ENCODE measurements around the gene MYADML2.

MYADML2 gene

DNA sequence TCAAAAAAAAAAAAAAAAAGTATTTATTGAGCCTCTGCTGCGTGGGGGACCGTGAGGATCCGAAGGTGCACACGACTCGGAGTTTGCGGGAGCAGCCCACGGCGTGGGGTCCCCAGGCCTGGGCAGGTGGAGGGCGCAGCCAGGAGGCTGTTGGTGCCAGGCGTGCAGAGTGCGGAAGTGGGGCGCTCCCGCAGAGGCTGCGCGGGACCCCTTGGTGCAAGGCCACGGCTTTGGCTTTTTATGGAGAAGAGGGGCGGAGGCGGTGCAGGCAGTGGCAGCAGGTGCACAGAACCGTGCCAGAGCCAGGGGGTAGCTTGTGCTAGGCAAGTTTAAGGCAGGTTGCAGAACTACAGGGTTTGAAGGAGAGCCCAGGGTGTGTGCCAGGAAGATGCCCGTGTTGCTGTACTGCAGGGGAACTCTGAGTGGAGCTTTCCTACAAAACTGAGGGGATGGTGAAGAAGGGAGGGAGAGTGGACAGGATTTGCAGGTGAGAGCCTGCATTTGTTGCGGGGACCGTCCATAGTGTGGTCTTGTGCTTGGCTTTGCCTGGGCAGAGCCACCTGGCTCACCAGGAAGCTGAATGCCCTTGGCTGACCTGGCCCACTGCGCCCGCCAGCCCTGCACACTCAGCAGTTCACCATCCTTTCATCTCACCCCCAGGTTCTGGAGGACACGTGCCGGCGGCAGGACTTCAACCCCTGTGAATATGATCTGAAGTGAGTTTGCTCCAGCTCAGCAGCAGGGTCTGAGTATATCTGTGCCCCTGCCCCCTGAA is 31.7 kb upstream of the MYADML2 start:
- no peak for DNase-seq (ENCODE audit: low read depth in 2 of 2)

DNA sequence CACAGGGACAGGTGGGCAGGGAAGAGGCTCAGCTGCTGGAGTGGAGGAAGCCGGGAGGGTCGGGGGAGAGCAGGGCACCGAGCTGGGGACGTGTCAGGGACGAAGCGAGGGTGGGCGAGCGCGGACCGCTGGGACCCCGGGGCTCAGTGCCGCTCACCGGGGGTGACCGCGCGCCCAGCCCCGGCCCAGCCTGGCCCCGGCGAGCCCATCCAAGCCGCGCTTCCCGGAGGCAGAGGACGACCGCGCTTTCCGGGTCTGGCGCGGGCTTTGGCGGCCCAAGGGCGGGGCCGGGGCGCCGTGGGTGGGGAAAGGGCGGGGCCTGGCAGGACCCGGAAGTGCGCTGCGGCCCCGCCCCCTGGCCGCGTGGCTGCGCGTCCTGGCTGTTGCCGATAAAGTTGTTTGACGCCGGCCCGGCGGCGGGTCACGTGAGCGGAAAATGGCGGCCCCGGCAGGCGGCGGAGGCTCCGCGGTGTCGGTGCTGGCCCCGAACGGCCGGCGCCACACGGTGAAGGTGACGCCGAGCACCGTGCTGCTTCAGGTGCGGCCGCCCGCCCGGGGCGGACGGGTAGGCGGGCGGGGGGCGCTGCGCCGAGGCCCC is 30.3 kb upstream of the MYADML2 start, which contains the start of gene ASPSCR1:
TSS of gene ASPSCR1 (plus strand) at position 419 of the 598 bp plus-strand sequence. CDS start at position 437, 18 bp downstream.
- peak; percentile 79 to 81 for DNase-seq (ENCODE audit: low read depth in 2 of 2)

DNA sequence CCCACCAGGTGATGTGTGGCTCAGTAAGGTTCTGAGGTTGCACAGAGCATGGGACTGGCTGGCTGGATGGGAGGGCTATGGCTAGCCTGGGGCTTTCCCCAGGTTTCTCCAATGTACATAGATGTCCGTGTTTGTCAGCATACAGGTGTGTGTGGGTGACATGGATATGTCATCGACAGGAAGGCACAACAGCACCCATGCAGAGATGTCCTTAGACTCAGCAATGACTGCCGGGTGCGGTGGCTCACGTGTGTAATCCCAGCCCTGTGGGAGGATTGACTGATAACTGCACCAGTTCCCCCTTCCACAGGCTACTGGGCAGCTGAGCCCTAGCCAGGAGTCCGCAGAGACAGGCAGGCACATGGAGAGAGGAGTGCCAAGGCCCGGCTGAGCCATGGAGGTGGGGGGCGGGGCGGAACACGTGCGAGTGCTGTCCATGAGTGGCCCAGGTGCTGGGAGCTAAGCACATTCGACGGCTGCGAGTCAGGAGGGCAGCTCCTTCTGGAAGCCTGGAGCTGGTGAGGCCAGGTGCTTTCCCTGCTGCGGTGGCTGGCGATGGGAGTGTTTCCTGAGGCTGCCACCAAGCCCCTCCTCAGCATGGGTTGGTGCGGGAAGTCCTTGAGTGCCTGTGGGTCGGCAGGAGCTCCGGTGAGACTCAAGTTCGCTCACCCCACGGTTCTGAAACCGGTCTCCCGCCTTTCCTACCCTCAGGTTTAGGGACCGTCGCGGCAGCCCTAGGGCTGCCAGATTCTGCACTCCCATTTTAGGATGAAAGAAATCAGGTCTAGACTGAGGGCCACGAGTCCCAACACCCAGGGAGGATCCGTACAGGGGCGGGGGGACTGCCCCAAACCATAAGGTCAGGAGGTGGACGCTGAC is 29.5 kb upstream of the MYADML2 start:
- no peak for DNase-seq (ENCODE audit: low read depth in 2 of 2)

DNA sequence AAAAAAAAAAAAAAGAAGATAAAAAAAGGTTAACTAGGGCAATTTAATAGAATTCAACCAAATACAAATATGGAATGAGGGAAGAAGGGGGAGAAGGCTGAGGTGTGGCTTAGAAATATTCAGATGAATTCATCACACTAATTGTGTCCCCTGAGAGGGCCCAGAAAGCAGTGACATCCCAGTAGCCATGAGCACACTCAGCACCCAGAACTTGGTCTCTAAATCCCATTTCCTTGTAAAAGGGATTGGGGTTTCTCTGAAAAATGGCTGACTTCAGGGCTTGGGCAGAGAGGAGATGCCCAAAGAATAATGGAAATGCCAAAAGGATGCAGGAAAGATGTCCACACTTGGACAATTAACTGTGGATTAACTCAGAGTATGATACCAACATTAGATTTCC is 26.4 kb upstream of the MYADML2 start:
- no peak for DNase-seq (ENCODE audit: low read depth in 2 of 2)

DNA sequence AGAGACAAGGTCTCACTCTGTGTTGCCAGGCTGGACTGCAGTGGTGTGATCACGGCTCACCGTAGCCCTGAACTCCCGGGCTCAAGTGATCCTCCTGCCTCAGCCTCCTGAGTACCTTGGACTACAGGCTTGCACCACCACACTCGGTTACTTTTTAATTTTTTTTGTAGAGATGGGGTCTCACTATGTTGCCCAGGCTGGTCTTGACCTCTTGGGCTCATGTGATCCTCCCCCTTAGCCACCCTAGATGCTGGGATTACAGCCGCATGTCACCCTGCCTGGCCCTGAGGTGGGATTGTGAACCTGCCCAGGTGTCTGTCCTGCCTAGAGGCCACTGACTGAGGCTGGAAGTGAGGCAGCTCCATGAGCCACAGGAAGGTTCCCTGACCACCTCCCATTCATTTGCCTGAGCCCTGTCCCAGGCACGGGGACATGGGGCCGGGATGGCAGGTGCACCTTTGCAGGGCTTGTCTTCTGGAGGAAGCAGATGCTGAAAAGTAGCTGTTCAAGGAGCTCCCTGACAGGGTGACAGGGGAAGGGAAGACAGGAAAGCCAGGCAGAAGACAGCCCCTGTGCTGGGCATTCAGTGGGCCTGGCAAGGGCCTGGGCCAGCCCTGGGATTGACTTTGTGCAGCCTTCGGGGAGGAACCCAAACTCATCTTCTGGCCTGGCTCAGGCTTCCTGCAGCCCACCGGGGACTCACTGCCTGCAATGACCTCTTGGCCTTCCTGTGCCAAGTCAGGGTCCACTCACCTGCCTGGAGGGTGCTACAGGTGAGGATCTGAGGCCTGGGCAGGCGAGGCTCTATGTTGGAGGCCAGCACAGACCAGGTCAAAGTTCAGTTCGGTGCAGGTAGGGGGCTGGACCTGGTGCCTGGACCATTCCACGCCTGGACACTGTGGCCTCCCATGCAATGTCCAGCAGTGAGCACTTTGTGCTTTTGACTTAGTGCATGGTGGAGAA is 22.1 kb upstream of the MYADML2 start:
- no peak for DNase-seq (ENCODE audit: low read depth in 2 of 2)

DNA sequence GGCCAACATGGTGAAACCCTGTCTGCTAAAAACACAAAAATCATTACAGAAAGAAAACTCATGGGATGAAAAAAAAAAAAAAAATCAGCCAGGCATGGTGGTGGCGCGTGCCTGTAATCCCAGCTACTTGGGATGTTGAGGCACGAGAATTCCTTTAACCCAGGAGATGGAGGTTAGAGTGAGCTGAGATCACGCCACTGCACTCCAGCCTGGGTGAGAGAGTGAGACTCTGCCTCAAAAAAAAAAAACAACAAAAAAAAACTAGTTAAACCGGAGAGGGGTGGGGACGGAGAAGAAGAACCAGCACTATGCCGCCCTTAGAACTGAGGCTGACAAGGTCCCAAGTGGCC is 21.3 kb upstream of the MYADML2 start:
- DNase-seq (ENCODE audit: low read depth in 2 of 2), result no peak

DNA sequence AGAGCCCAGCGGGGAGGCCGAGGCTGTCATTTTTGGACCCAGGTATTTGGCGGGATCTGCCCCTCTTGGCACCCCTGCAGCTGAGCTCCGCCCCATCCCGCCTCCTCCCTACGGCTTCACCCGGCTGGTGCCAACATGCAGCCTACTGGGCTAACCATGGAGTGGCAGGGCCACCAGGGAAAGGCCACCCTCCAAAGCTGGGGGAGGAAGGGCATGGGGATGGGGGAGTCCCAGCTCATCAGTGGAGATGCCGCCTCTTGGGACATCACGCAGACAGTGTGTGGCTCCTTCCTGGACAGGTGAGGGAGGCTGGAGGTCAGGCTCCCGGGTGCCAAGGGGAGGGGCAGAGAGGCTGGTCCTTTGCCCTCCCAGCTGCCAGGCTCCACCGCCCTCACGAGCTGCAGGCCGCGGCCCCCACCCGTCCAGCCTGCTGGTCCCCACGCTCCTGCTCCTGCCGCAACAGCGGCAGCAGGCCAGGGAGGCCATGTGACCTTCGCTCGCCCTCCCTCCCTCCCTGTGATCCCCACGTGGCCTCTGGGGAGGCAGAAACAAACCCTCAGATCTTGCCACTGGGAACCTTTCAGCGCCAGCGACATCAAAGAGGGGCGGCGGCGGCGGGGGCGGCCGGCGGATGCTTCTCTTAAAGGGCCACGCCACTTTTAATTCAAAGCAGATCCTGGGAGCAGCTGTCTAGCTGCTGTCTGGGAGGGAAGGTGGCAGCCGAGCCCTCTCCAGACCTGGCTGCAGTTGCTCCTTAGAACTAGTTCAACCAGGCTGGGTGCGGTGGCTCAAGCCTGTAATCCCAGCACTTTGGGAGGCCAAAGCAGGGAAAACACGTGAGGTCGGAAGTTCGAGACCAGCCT is 20.7 kb upstream of the MYADML2 start:
- peak; percentile 79 for DNase-seq (ENCODE audit: low read depth in 2 of 2)

DNA sequence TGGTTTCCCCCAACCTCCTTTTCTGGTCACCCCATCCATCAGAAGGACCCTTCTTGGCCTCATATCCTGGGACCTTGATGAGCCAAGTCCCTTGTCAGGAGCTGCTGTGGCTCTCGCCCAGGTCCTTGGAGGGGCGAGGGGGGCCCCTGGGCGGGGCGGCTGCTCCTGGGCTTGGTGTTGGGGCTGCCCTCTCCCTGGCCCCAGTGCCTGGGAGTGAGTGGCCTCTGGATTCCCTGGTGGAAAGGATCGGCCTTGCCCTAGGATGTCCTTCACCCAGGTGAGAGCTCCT is 20.2 kb upstream of the MYADML2 start:
- no peak for DNase-seq (ENCODE audit: low read depth in 2 of 2)

DNA sequence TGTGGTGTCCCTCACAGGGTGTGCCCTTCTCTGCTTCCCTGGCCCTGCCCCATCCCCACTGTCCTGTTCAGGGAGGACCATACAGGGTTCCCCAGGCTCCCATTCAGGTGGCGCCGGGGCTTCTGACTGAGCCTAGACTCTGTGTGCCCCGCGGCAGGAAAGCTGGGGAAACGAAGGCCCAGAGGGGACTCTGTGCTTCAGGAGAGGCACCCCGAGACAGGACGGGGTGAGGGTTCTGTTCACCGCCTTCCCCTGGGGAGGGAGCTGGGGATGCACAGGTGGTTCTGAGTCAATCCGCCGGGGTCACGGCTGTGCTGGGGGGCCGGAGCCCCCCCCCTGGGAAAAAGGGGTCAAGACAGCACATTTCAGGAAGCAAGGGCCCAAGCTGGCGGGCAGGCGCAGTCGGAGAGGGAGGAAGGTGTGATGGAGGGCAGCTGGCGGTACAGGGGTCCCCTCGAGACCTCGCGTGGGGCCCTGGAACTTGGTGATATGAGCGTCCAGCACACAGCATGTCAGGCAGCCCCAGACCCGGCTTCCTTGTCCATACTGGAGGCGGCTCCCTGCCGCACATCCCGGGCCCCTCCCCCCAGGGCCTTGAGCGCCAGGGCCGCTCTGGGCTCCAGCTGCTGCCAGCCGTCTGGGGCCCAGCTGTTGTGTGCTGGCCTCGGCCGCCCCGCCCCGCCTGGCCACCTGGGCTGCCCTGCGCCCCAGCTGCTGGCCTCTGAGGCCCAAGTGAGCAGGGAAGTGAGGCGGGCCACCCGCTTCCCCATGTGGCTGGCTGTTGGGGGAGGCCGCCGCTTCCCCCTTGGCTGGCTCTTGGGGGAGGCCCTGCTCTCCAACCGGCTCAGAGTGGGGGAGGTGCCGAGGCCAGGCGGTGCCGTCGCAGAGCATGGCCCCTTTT is 19.6 kb upstream of the MYADML2 start:
- no peak for DNase-seq (ENCODE audit: low read depth in 2 of 2)

DNA sequence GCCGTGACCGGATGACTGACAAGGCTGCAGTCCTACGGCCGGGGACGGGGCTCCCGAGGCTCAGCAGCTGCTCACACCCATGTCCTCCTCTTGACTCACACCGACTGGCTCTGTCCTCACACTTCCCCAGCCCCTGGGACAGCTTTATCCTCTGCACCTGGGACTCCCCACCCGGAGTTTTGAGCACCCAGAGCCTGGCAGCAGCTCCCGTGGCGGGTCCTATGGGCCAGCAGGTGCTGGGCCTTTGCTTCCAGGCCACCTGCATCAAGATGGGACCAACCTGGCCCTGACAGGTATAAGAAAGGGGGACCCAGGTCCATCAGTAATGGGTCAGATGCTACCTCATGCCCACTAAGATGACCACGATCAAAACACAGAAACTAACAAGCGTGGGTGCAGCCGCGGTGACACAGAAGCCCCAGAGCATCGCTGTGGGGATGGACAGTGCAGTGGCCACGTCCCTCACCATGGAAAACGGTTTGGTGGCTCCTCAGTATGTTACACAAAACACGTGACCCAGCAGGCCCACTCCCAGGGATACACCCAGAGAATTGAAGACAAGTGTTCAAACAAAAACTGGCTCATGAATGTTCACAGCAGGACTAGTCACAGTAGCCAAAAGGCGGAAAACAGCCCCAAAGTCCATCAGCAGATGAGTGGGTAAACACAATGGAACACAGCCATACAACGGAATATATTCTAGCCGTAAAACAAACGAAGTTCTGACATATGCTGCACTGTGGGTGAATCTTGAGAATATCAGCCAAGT is 17.2 kb upstream of the MYADML2 start:
- no peak for DNase-seq (ENCODE audit: low read depth in 2 of 2)

DNA sequence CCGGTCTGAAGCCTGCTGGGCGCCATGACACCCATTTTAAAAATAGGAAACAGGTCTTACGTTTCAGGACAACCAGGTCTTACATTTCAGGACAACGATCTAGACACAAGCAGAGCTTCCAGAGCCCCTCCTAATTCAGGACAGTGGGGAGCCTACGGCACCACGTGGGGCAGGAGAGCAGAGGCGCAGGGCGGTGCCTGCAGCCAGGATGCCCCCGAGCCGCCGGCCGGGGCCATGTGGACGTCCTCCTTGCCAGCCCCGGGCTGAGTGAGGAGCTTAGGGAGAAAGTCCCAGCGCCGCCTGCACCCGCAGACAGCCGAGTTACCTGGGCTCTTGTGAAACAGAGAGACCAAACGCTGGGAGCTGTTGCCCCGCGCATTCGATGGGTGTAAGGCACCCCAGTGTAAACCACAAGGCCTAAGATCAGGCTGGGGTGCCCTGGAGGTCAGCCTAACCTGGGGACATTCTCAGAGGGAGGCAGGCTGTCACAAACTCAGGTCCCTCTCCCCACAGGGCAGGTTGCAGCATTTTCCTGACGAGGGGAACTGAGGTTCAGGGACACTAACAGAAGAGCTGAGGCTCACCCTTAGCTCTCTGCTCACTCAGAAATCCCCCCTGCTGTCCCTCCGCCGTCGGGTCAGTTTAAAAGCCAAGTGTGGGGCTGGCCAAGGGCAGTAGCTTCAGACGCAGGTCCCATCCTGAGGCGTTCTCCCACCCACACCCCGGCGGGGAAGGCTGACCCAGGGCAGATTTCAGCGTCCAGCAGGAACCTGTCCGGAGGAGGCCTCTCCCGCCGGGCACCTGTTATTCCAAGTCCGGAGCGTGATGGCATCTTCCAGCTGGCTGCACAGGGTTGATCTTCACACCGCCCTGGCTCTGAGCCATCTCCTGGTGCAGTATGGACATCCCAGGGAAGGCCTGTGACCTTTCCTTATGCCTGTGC is 15.7 kb upstream of the MYADML2 start:
- no peak for DNase-seq (ENCODE audit: low read depth in 2 of 2)

DNA sequence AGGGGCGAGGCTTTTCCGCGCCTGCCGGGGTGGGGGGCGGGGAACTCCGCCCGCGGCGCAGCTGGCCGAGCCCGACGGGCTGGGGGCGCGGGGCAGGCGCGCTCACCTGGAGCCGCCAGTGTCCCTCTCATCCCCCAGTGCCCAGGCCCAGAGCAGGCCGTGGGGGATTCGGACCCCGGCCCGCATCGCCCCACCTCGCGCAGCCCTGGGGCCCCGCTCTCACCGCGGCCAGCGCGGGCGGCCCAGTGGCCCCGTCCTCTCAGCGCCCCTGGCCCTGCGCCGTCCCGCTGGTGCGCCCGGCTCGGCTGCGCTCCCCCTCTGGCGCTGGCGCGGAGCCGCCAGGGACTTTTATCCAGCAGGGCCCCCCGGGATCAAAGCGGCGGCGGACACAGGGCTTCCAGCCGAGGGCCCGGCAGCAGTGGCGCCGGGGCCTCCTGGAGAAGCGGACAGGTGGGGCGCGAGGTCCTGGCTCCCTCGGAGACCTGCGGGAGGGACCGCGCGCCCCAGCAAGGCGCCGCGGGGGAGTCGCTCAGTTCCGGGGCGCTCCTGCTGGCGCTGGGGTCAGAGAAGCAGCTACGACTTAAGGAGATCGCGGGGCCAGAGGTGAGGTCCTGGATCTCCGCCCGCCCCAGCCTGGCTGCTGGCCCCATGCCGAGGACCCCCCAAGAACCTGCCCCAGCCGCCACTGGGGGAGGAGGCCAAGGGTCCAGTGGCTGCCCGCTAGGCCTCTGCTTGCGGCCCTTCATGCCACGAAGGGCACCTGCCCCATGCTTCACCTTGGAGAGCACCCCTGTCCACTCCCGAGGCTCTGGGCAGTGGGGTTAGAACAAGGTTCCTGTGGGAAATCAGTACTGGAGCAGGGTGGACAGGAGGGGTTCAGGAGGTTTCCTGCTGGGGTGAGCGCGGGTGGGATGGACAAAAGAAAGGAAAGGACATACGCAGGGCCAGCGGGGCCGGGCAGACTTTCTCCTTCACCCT is 14.8 kb upstream of the MYADML2 start:
- no peak for DNase-seq (ENCODE audit: low read depth in 2 of 2)

DNA sequence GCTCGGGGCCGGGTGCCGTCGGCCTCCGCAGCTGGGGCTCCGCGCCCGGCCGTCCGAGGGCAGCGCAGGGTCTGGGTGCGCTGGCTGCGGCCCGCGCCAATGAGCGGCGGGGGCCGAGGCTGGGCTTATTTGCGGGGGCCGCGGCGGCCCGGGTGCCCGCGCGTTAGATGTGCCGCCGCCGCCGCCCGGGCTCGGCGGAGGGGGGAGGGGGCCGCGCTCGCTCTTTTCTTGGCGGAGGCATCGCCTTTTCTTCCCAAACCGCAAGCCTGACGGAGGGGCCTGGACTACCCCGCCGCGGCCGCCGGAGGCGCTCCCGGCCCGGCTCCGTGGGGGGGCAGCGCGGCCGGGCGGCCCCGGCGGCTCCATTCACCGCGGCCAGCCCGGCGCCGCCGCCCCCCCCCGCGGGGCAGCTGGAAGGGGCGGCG is 14.1 kb upstream of the MYADML2 start, which contains the start of gene NOTUM:
TSS of gene NOTUM (minus strand) at position 101 of the 425 bp plus-strand sequence. CDS start 278 bp downstream, outside the sequence.
- DNase-seq (ENCODE audit: low read depth in 2 of 2), result no peak

DNA sequence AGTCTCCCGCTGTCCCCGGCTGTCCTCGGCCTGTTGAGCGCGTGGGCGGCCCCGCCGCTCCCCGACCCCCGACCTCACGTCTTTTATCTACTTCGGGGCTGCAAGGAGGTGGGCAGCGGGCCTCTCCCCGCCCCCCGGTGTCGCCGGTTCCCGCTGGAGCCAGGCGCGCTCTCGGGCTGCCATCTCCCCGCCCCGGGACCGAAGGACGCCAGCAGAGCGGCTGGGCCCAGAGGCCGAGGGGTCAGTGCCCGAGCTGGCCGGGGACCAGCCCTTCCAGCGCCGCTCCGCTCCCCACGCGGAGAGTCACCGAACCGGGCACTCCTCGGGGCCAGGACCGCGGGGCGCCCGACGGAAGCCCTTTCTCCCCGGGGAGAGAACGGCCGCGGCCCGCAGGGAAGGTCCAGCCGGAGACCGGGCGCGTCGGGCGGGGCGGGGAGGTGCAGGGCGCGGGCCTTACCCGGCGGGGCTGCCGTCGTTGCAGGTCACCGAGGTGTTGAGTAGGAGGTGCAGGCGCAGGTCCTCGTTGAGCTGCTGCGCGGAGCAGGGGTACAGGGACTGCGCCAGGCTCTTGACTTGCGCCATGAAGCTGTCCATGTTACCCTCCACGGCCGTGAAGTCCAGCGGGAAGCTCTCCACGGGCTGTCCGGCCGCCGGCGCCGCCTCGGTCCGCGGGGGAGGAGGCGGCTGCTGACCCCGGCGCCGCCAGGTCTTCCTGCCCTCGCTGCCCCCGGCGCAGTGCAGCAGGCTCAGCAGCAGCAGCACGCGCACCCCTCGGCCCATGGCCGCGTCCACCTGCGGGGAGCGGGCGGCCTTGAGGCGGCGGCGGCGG is 13.3 kb upstream of the MYADML2 start:
- no peak for DNase-seq (ENCODE audit: low read depth in 2 of 2)

DNA sequence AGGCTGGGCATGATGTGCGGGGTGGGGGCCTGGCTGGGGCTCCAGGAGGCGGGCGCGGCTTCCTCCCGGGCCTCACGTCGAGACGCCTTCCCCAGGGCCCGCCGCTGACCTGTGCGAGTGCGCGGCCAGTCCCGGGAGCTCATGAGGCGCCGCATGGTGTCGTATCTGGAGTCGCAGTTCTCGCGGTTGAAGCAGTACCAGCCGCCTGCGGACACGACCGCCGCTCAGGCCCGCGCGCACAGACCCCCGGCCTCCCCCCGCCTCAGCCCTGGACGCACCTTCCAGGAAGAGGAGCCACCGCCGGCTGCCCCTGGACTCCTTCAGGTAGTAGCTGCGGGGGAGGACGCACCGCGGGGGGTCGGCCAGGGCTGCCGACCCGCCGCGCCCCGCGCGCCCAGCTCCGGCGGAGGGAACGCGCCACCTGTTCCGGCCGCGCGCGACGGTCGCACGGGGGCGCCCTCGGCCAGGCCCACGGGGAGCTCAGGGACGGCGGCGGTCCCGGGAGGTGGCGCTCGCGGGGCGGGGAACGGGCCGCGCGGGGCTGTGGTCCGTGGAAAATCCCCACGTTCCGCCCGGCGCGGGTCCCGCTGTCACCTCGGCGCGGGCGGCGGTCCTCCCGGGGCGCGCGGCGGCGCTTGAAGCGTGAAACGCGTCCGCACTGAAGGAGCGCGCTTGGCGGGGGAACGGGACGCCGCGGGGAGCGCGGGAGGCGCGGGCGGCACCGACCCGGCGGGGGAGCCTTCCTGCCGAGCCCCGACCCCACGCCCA is 12.5 kb upstream of the MYADML2 start:
- DNase-seq (ENCODE audit: low read depth in 2 of 2), result peak; percentile 59 to 61

All from activated CD8-positive, alpha-beta memory T cell treated with anti-CD3 and anti-CD28 coated beads for 4 hours (primary cell).